DND-41 (cell line): ENCODE data around the gene PNMA1.

ENCODE experiments used
- ATAC-seq: fragments of 200-7000 bp; cut with Tn5 transposase; 3 replicates; pipeline ENCODE4 v1.9.1; 2021; ENCODE audit warnings: low read depth; ENCODE audit not compliant: insufficient read depth
- DNase-seq: peaks from one replicate; pipeline ENCODE4 v3.0.0-alpha.2; 2020
- H2AFZ ChIP-seq: 2 replicates; pipeline ENCODE4 v1.6.0; 2012; ENCODE audit warnings: low read depth, low read length
- H3K27ac ChIP-seq: 2 replicates; pipeline ENCODE4 v1.5.1; 2012; ENCODE audit warnings: low read length, inconsistent platforms
- H3K27me3 ChIP-seq: fragments of 200-600 bp; sonication (generic); 2 replicates; pipeline ENCODE4 v1.6.0; 2012; ENCODE audit warnings: low read length, mild to moderate bottlenecking, inconsistent platforms; ENCODE audit not compliant: insufficient read depth, poor library complexity
- H3K36me3 ChIP-seq: 2 replicates; pipeline ENCODE4 v1.5.1; 2012; ENCODE audit warnings: low read length, inconsistent platforms; ENCODE audit not compliant: insufficient read depth
- H3K4me1 ChIP-seq: 2 replicates; pipeline ENCODE4 v1.5.1; 2012; ENCODE audit warnings: mild to moderate bottlenecking, low read length; ENCODE audit not compliant: insufficient read depth
- H3K4me2 ChIP-seq: 2 replicates; pipeline ENCODE4 v1.6.0; 2012; ENCODE audit warnings: mild to moderate bottlenecking, moderate library complexity, low read length, inconsistent platforms; ENCODE audit not compliant: insufficient read depth
- H3K4me3 ChIP-seq, 2 experiments: fragments of 200-600 bp in 1 of 2; shearing (Covaris generic) in 1 of 2; 2 replicates each; pipeline ENCODE4 v1.5.1; 2012 to 2016; ENCODE audit warnings: inconsistent platforms in 2 of 2, low read length in 2 of 2, mild to moderate bottlenecking in 2 of 2, low read depth in 1 of 2, moderate library complexity in 1 of 2
- H3K79me2 ChIP-seq: 2 replicates; pipeline ENCODE4 v1.6.0; 2012; ENCODE audit warnings: low read length, inconsistent platforms; ENCODE audit not compliant: insufficient read depth
- H3K9ac ChIP-seq: 2 replicates; pipeline ENCODE4 v1.6.0; 2012; ENCODE audit warnings: low read depth, mild to moderate bottlenecking, inconsistent platforms, low read length, moderate library complexity
- H3K9me3 ChIP-seq: 2 replicates; pipeline ENCODE4 v1.5.1; 2012; ENCODE audit warnings: low read length, moderate library complexity, mild to moderate bottlenecking, inconsistent platforms; ENCODE audit not compliant: insufficient read depth, severe bottlenecking
- H4K20me1 ChIP-seq: 2 replicates; pipeline ENCODE4 v1.6.0; 2012; ENCODE audit warnings: low read length; ENCODE audit not compliant: insufficient read depth
- EZH2 ChIP-seq: IDR thresholded peaks from 3 replicates; pipeline ENCODE4 v1.6.1; 2012; ENCODE audit warnings: borderline replicate concordance, low read depth, mild to moderate bottlenecking, moderate library complexity, low read length, inconsistent platforms; ENCODE audit not compliant: severe bottlenecking
- TF ChIP-seq, protein P1 (sequence below): IDR thresholded peaks from 2 replicates; pipeline ENCODE4 v1.5.1; 2012; ENCODE audit warnings: borderline replicate concordance, low read length, moderate library complexity, mild to moderate bottlenecking; ENCODE audit not compliant: poor library complexity, severe bottlenecking; ENCODE audit errors: extremely low read depth

The PNMA1 gene

DNA sequence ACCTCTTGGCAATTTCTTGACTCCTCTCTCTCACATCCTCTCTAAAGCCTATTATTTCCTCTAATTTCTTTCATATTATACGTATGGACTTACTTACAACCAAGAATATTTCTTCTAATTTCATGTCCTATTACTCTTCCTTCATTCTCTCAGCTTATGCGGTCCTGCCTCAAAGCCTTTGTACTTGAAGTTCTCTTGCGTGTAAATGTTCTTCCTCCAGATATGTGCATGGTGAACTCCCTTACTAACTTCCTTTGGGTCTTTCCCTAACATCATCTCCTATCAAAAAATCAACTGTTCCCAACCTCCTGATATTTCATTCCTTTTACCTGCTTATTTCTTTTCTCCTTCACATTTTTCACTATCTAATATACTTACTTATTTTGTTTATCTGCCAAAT is 46.3 kb downstream of the PNMA1 start:
- Histone ChIP-seq H2AFZ (no peak overlapping the region), H4K20me1 (no peaks in the 10 kb centered on the region), H3K4me3 (no peak overlapping the region), H3K4me1 (no peaks in the 10 kb centered on the region), H3K9me3 (no peaks in the 10 kb centered on the region), H3K27me3 (no peaks in the 10 kb centered on the region), H3K27ac (no peak overlapping the region), H3K36me3 (no peaks in the 10 kb centered on the region), H3K9ac (no peak overlapping the region), H3K79me2 (no peaks in the 10 kb centered on the region), H3K4me2 (no peak overlapping the region)
- TF ChIP-seq, protein P1, sequence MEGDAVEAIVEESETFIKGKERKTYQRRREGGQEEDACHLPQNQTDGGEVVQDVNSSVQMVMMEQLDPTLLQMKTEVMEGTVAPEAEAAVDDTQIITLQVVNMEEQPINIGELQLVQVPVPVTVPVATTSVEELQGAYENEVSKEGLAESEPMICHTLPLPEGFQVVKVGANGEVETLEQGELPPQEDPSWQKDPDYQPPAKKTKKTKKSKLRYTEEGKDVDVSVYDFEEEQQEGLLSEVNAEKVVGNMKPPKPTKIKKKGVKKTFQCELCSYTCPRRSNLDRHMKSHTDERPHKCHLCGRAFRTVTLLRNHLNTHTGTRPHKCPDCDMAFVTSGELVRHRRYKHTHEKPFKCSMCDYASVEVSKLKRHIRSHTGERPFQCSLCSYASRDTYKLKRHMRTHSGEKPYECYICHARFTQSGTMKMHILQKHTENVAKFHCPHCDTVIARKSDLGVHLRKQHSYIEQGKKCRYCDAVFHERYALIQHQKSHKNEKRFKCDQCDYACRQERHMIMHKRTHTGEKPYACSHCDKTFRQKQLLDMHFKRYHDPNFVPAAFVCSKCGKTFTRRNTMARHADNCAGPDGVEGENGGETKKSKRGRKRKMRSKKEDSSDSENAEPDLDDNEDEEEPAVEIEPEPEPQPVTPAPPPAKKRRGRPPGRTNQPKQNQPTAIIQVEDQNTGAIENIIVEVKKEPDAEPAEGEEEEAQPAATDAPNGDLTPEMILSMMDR, result no peak
- no peak for TF ChIP-seq EZH2
- DNase-seq (no peak), ATAC-seq (no peak)

GRCh38 chr14:73666583-73666982 is 47.6 kb downstream of the PNMA1 start:
- TF ChIP-seq, protein P1, result no peak
- H3K27ac ChIP-seq, result no peak overlapping the region
- H4K20me1 ChIP-seq, result no peaks in the 10 kb centered on the region
- no peak overlapping the region for H3K4me3 ChIP-seq
- DNase-seq (no peak), ATAC-seq (no peak)
- H3K4me2 ChIP-seq, result no peak overlapping the region
- peaks cover 5% of the 10 kb centered on the region; the same call in 1 of the 2 replicates for H3K36me3 ChIP-seq
- no peaks in the 10 kb centered on the region for H3K27me3 ChIP-seq
- no peaks in the 10 kb centered on the region for H3K4me1 ChIP-seq
- no peaks in the 10 kb centered on the region for H3K9me3 ChIP-seq
- no peak overlapping the region for H2AFZ ChIP-seq
- H3K9ac ChIP-seq, result no peak overlapping the region
- H3K79me2 ChIP-seq, result no peaks in the 10 kb centered on the region

DNA sequence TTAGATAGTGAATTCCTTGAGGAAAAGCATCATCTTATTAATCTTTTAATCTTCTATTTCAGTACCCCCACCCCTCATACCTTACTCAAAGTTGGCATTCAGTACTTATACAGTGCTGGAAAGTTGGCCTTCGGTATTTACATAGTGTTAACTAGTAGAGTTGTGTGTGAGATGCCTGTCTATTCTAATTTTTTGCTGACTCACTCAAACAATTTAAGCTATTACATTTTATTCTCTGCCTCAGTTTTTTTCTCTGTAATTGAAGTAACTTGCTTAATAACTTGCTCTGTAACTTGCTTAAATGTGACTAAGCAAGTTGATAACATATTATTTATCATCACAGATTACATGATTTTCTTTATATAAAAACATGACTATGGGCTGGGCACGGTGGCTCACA is 49.1 kb downstream of the PNMA1 start:
- Histone ChIP-seq H3K36me3 (peaks cover 5% of the 10 kb centered on the region; the same call in 1 of the 2 replicates), H3K9ac (no peak overlapping the region), H3K4me1 (no peaks in the 10 kb centered on the region), H3K79me2 (no peaks in the 10 kb centered on the region), H3K4me3 (no peak overlapping the region), H4K20me1 (no peaks in the 10 kb centered on the region), H3K27ac (no peak overlapping the region), H3K4me2 (no peak overlapping the region), H3K9me3 (no peaks in the 10 kb centered on the region), H3K27me3 (no peaks in the 10 kb centered on the region), H2AFZ (no peak overlapping the region)
- ATAC-seq (no peak), DNase-seq (no peak)
- TF ChIP-seq, protein P1, result no peak
- no peak for TF ChIP-seq EZH2

DNA sequence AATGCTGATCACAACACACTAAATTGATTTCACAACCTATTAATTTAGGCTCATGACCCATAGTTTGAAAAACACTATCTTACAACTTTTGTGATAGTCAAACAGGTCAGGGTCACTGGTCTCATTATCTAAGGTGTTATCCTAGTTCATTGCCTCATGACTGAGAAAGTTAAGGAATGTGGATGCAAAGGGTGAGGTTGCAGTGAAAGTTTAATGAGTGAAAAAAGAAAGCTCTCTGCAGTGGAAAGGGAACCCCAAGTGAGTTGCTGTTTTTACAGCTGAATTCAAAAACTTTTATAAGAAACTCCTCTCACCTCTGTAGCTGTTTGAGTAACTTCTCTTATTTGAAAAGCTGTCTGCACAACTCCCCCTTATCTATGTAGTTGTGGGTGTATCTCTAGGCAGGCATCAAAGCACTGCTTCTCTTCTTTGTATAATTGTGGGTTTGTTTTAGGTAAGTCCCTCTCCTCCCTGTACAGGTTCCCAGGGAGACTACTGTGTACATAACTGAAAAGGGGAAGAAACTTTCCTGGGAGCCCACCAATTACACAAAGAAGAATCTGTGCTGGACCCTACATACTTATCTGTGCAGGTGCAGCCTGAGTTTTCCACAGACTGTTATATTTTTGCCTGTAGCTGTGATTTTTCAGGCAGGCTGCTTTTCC is 50.5 kb downstream of the PNMA1 start:
- H3K36me3 ChIP-seq, result peaks cover 5% of the 10 kb centered on the region; the same call in 1 of the 2 replicates
- no peaks in the 10 kb centered on the region for H4K20me1 ChIP-seq
- no peak overlapping the region for H3K9ac ChIP-seq
- H3K4me2 ChIP-seq, result no peak overlapping the region
- ATAC-seq (no peak), DNase-seq (no peak)
- no peaks in the 10 kb centered on the region for H3K79me2 ChIP-seq
- H2AFZ ChIP-seq, result no peak overlapping the region
- no peak for TF ChIP-seq EZH2
- TF ChIP-seq, protein P1, result no peak
- H3K9me3 ChIP-seq, result no peaks in the 10 kb centered on the region
- no peaks in the 10 kb centered on the region for H3K27me3 ChIP-seq
- no peaks in the 10 kb centered on the region for H3K4me1 ChIP-seq
- no peak overlapping the region for H3K4me3 ChIP-seq
- H3K27ac ChIP-seq, result no peak overlapping the region
